ENCODE data around the gene PKNOX2.

The PKNOX2 gene

GRCh38 chr11:125328225-125328580, 163.7 kb downstream of the PKNOX2 start:
- Histone ChIP-seq H3K4me1 (ENCODE audit: insufficient read depth, low read length) (no peaks in the 10 kb centered on the region), H3K4me3 (ENCODE audit: low read depth in 1 of 2, low read length in 2 of 2) (no peak overlapping the region), H3K27me3 (ENCODE audit: insufficient read depth, low read length, poor library complexity) (peaks cover 41% of the 10 kb centered on the region), H3K79me2 (ENCODE audit: insufficient read depth, low read length) (no peaks in the 10 kb centered on the region), H2AFZ (ENCODE audit: low read depth, low read length) (no peak overlapping the region), H3K9ac (ENCODE audit: low read depth, low read length) (no peak overlapping the region), H3K9me3 (ENCODE audit: insufficient read depth, low read length, severe bottlenecking) (no peaks in the 10 kb centered on the region), H3K27ac (ENCODE audit: low read length) (no peak overlapping the region), H3K4me2 (ENCODE audit: insufficient read depth, low read length) (no peak overlapping the region), H4K20me1 (ENCODE audit: insufficient read depth, low read length) (0 out of 2 replicates have a peak, but pooled peaks cover 2% of the 10 kb centered on the region), H3K36me3 (ENCODE audit: insufficient read depth, low read length) (no peaks in the 10 kb centered on the region)
- ATAC-seq (ENCODE audit: insufficient read depth, low read depth) (no peak), DNase-seq (no peak)
- TF ChIP-seq EZH2 (IDR thresholded peaks at IDR 0.05; ENCODE audit: borderline replicate concordance, low read depth, low read length, severe bottlenecking) (no peak), CTCF (IDR thresholded peaks at IDR 0.05; ENCODE audit: borderline replicate concordance, extremely low read depth, low read length, poor library complexity, severe bottlenecking) (no peak)

GRCh38 chr11:125329786-125330185, 165.2 kb downstream of the PKNOX2 start:
- Histone ChIP-seq H3K4me2 (ENCODE audit: insufficient read depth, low read length) (no peak overlapping the region), H3K27ac (ENCODE audit: low read length) (no peak overlapping the region), H3K4me3 (ENCODE audit: low read depth in 1 of 2, low read length in 2 of 2) (no peak overlapping the region), H3K4me1 (ENCODE audit: insufficient read depth, low read length) (no peaks in the 10 kb centered on the region), H3K9me3 (ENCODE audit: insufficient read depth, low read length, severe bottlenecking) (no peaks in the 10 kb centered on the region), H4K20me1 (ENCODE audit: insufficient read depth, low read length) (0 out of 2 replicates have a peak, but pooled peaks cover 2% of the 10 kb centered on the region), H2AFZ (ENCODE audit: low read depth, low read length) (no peak overlapping the region), H3K9ac (ENCODE audit: low read depth, low read length) (no peak overlapping the region), H3K27me3 (ENCODE audit: insufficient read depth, low read length, poor library complexity) (peaks cover 35% of the 10 kb centered on the region), H3K36me3 (ENCODE audit: insufficient read depth, low read length) (no peaks in the 10 kb centered on the region), H3K79me2 (ENCODE audit: insufficient read depth, low read length) (no peaks in the 10 kb centered on the region)
- ATAC-seq (ENCODE audit: insufficient read depth, low read depth) (peak; percentile 52), DNase-seq (peak; percentile 16)
- TF ChIP-seq CTCF (IDR thresholded peaks at IDR 0.05; ENCODE audit: borderline replicate concordance, extremely low read depth, low read length, poor library complexity, severe bottlenecking) (no peak), EZH2 (IDR thresholded peaks at IDR 0.05; ENCODE audit: borderline replicate concordance, low read depth, low read length, severe bottlenecking) (no peak)

- no peaks in the 10 kb centered on the region for H3K9me3 ChIP-seq (ENCODE audit: insufficient read depth, low read length, severe bottlenecking)
- 0 out of 2 replicates have a peak, but pooled peaks cover 2% of the 10 kb centered on the region for H4K20me1 ChIP-seq (ENCODE audit: insufficient read depth, low read length)
- no peak for DNase-seq
- no peak overlapping the region for H3K9ac ChIP-seq (ENCODE audit: low read depth, low read length)
- TF ChIP-seq CTCF (IDR thresholded peaks at IDR 0.05; ENCODE audit: borderline replicate concordance, extremely low read depth, low read length, poor library complexity, severe bottlenecking): no peak
- TF ChIP-seq EZH2 (IDR thresholded peaks at IDR 0.05; ENCODE audit: borderline replicate concordance, low read depth, low read length, severe bottlenecking): no peak
- H3K36me3 ChIP-seq (ENCODE audit: insufficient read depth, low read length): no peaks in the 10 kb centered on the region
- no peak overlapping the region for H2AFZ ChIP-seq (ENCODE audit: low read depth, low read length)
- no peak overlapping the region for H3K4me2 ChIP-seq (ENCODE audit: insufficient read depth, low read length)
- H3K4me1 ChIP-seq (ENCODE audit: insufficient read depth, low read length): no peaks in the 10 kb centered on the region
- ATAC-seq (ENCODE audit: insufficient read depth, low read depth): no peak
- H3K4me3 ChIP-seq (ENCODE audit: low read depth in 1 of 2, low read length in 2 of 2): no peak overlapping the region
- H3K79me2 ChIP-seq (ENCODE audit: insufficient read depth, low read length): no peaks in the 10 kb centered on the region
- H3K27ac ChIP-seq (ENCODE audit: low read length): no peak overlapping the region
- H3K27me3 ChIP-seq (ENCODE audit: insufficient read depth, low read length, poor library complexity): peaks cover 40% of the 10 kb centered on the region
These were observed 166.1 kb downstream of the PKNOX2 start for GRCh38 chr11:125330462-125331325.
